Natural killer cell (primary cell): ENCODE data around the gene ANKRD18A. TPM values are rescaled to one million over a fixed set of nuclear protein-coding genes. Genes with fewer than 3 reads are reported as not detected.

Experiments used
- ATAC-seq, 3 donors: fragments of 150-1000 bp in 2 of 3; fragments of 200-7000 bp in 1 of 3; cut with Tn5 transposase; 1 replicate in 1 of 3; 2 replicates in 2 of 3; pipeline ENCODE4 v1.10.0; 2021; ENCODE audit warnings: mild to moderate bottlenecking in 2 of 3, moderate library complexity in 2 of 3
- DNase-seq, 2 donors: peaks; one replicate each; pipeline versions ENCODE4 v3.0.0 to v3.0.0-alpha.2; 2013 to 2021; ENCODE audit warnings: mixed read lengths in 1 of 2
- H3K27ac ChIP-seq: one replicate; pipeline ENCODE4 v1.5.1; 2013; ENCODE audit warnings: mild to moderate bottlenecking, low read length
- H3K27me3 ChIP-seq: one replicate; pipeline ENCODE4 v1.6.1; 2013; ENCODE audit warnings: low read length; ENCODE audit not compliant: control insufficient read depth, insufficient read depth
- H3K36me3 ChIP-seq: one replicate; pipeline ENCODE4 v1.6.1; 2013; ENCODE audit warnings: low read length; ENCODE audit not compliant: control insufficient read depth, insufficient read depth
- H3K4me1 ChIP-seq: one replicate; pipeline ENCODE4 v1.6.1; 2013; ENCODE audit warnings: low read length; ENCODE audit not compliant: control insufficient read depth, insufficient read depth
- H3K4me3 ChIP-seq: one replicate; pipeline ENCODE4 v1.5.1; 2013; ENCODE audit warnings: low read length
- H3K9me3 ChIP-seq: one replicate; pipeline ENCODE4 v1.6.1; 2013; ENCODE audit warnings: low read length; ENCODE audit not compliant: control insufficient read depth, insufficient read depth
- H3K27ac Mint-ChIP-seq, 2 donors: one replicate each; pipeline ENCODE4 v1.8.0; 2022; ENCODE audit warnings: mild to moderate bottlenecking in 2 of 2, mixed read lengths in 2 of 2, moderate library complexity in 1 of 2
- H3K27me3 Mint-ChIP-seq, 2 donors: one replicate each; pipeline ENCODE4 v1.8.0; 2022; ENCODE audit warnings: low read depth in 2 of 2, mixed read lengths in 2 of 2
- H3K36me3 Mint-ChIP-seq: one replicate; pipeline ENCODE4 v1.8.0; 2022; ENCODE audit warnings: mixed read lengths
- H3K4me1 Mint-ChIP-seq, 2 donors: one replicate each; pipeline ENCODE4 v1.8.0; 2022; ENCODE audit warnings: mixed read lengths in 2 of 2
- H3K4me3 Mint-ChIP-seq: one replicate; pipeline ENCODE4 v1.8.0; 2022; ENCODE audit warnings: mild to moderate bottlenecking, moderate library complexity, mixed read lengths
- H3K9me3 Mint-ChIP-seq, 2 donors: one replicate each; pipeline ENCODE4 v1.8.0; 2022; ENCODE audit warnings: mixed read lengths in 2 of 2
- CTCF ChIP-seq: fragments of 200-600 bp; IDR thresholded peaks from one replicate; pipeline ENCODE4 v1.8.0; 2022; ENCODE audit warnings: antibody characterized with exemption
- WGBS: methylation state at CpG from one replicate; pipeline ENCODE4 v1.1.7; 2013; ENCODE audit warnings: missing lambda C conversion rate; ENCODE audit not compliant: insufficient coverage; 5-methylcytosine and 5-hydroxymethylcytosine counted together
- intact Hi-C: fragments of 100-400 bp; cut with micrococcal nuclease; formaldehyde crosslinking; loops from one replicate; pipeline ENCODE4 v1.14.2; 2022
- total RNA-seq, 4 donors: library from RNA; stranded (reverse); fragments of 120-200 nt in 1 of 4; gene quantifications; one replicate each; pipeline versions ENCODE4 v1.2.3 to v1.2.4, GENCODE V29; 2013 to 2022

ANKRD18A gene
- total RNA-seq, result 1 to 10 TPM in 1 of 3 donors, under 1 TPM in 1, not detected in 1; 0.25 to 1.5 TPM
- total RNA-seq (2013), result 0.88 TPM

- Histone ChIP-seq H3K27me3 (peaks cover 29% of the 10 kb centered on the region), H3K4me1 (peaks cover 28% of the 10 kb centered on the region), H3K4me3 (peak within 1 kb of the TSS; percentile 24), H3K36me3 (no peaks in the 10 kb centered on the region), H3K27ac (no peak within 1 kb of the TSS), H3K9me3 (no peaks in the 10 kb centered on the region)
- WGBS, result 1% methylated on average over 76 of the region's 76 CpGs
- DNase-seq (peak; percentile 26 to 80), ATAC-seq (peak; percentile 34 to 61 (median 54))
- TF ChIP-seq CTCF, result peak; percentile 24
- Mint-ChIP-seq H3K27ac (no peak within 1 kb of the TSS), H3K27me3 (peaks cover 51 to 57% of the 10 kb centered on the region in 2 donors), H3K4me3 (peak within 1 kb of the TSS; percentile 79), H3K4me1 (peaks cover 17 to 24% of the 10 kb centered on the region in 2 donors), H3K9me3 (peaks cover 0 to 3% of the 10 kb centered on the region in 2 donors), H3K36me3 (no peaks in the 10 kb centered on the region)
- intact Hi-C loops, result no loop called here
Observed at GRCh38 chr9:38620483-38621433, at the start of gene ANKRD18A. Gene ANKRD18A, minus strand, starts transcription at chr9:38620596. Its CDS starts 311 bp downstream, at chr9:38620285.

- Histone ChIP-seq H3K4me3 (no peak overlapping the region), H3K36me3 (no peaks in the 10 kb centered on the region), H3K27me3 (no peaks in the 10 kb centered on the region), H3K9me3 (no peaks in the 10 kb centered on the region), H3K27ac (no peak overlapping the region), H3K4me1 (peaks cover 5% of the 10 kb centered on the region)
- Mint-ChIP-seq H3K27ac (no peak overlapping the region), H3K4me3 (no peak overlapping the region), H3K27me3 (peaks cover 6 to 12% of the 10 kb centered on the region in 2 donors), H3K9me3 (no peaks in the 10 kb centered on the region), H3K36me3 (no peaks in the 10 kb centered on the region), H3K4me1 (peaks cover 6 to 9% of the 10 kb centered on the region in 2 donors)
- intact Hi-C loops, result no loop called here
- no peak for TF ChIP-seq CTCF
- 94% methylated on average over 10 of the region's 10 CpGs for WGBS
- DNase-seq (no peak), ATAC-seq (no peak)
Observed at GRCh38 chr9:38668791-38669466, 48.5 kb upstream of the ANKRD18A start.

- no peaks in the 10 kb centered on the region for H3K9me3 Mint-ChIP-seq
- Histone ChIP-seq H3K27me3 (no peaks in the 10 kb centered on the region), H3K36me3 (no peaks in the 10 kb centered on the region), H3K27ac (no peak overlapping the region), H3K9me3 (no peaks in the 10 kb centered on the region), H3K4me3 (no peak overlapping the region), H3K4me1 (no peaks in the 10 kb centered on the region)
- no peak overlapping the region for H3K27ac Mint-ChIP-seq
- peaks cover 20 to 57% of the 10 kb centered on the region in 2 donors for H3K27me3 Mint-ChIP-seq
- H3K36me3 Mint-ChIP-seq, result no peaks in the 10 kb centered on the region
- 77% methylated on average over 5 of the region's 8 CpGs for WGBS
- intact Hi-C loops, result no loop called here
- no peak for ATAC-seq
- H3K4me3 Mint-ChIP-seq, result no peak overlapping the region
- TF ChIP-seq CTCF, result no peak
- DNase-seq, result no peak
- H3K4me1 Mint-ChIP-seq, result no peaks in the 10 kb centered on the region
Observed at GRCh38 chr9:38662763-38663593, 42.6 kb upstream of the ANKRD18A start.
